Panc1 (cell line): ENCODE measurements around the gene FAM43B. TPM values are rescaled to one million over a fixed set of nuclear protein-coding genes. Genes with fewer than 3 reads are reported as not detected.

Experiments used
- ATAC-seq: fragments of 200-7000 bp; cut with Tn5 transposase; 2 replicates; pipeline ENCODE4 v1.9.1; 2020; ENCODE audit warnings: mild to moderate bottlenecking, moderate library complexity
- BruUV-seq: library from RNA; stranded (reverse); fragments of 400-500 nt; replicated peaks from 2 replicates; lab custom pipeline; 2021; lab: Mats Ljungman, UMichigan
- CTCF ChIA-PET: fragments of 300-600 bp; sonication (Branson Sonifier 250); formaldehyde crosslinking; loops from one replicate; lab custom pipeline; 2022; ENCODE audit warnings: antibody characterized with exemption; lab: Charles Lee
- POLR2A ChIA-PET: fragments of 300-600 bp; sonication (Branson Sonifier 250); formaldehyde crosslinking; loops from one replicate; lab custom pipeline; 2022; ENCODE audit warnings: antibody characterized with exemption; lab: Charles Lee
- DNase-seq: peaks from one replicate; pipeline ENCODE4 v3.0.0-alpha.2; 2010; ENCODE audit warnings: low read depth, low spot score
- H3K27ac ChIP-seq: 2 replicates; pipeline ENCODE4 v1.5.1; 2011; ENCODE audit warnings: mild to moderate bottlenecking, low read length, inconsistent platforms
- H3K27me3 ChIP-seq: fragments of 200-500 bp; sonication (Bioruptor generic); 2 replicates; pipeline ENCODE4 v1.6.0; 2014; ENCODE audit warnings: low read length, inconsistent platforms; ENCODE audit not compliant: control insufficient read depth, insufficient read depth
- H3K36me3 ChIP-seq: fragments of 200-500 bp; sonication (Bioruptor generic); 2 replicates; pipeline ENCODE4 v1.5.1; 2014; ENCODE audit warnings: inconsistent platforms, mild to moderate bottlenecking, low read length, moderate library complexity; ENCODE audit not compliant: control insufficient read depth, insufficient read depth
- H3K4me1 ChIP-seq: 2 replicates; pipeline ENCODE4 v1.5.1; 2011; ENCODE audit warnings: inconsistent platforms, mild to moderate bottlenecking, low read length, moderate library complexity; ENCODE audit not compliant: control insufficient read depth, insufficient read depth
- H3K4me3 ChIP-seq, 2 experiments: 2 replicates each; pipeline ENCODE4 v1.5.1; 2011 to 2012; ENCODE audit warnings: low read depth in 2 of 2, low read length in 2 of 2, mild to moderate bottlenecking in 2 of 2, inconsistent platforms in 1 of 2, moderate library complexity in 1 of 2
- H3K9me3 ChIP-seq: fragments of 200-500 bp; sonication (Bioruptor generic); 2 replicates; pipeline ENCODE4 v1.5.1; 2014; ENCODE audit warnings: low read depth, mild to moderate bottlenecking, inconsistent platforms, low read length, moderate library complexity; ENCODE audit not compliant: control insufficient read depth, insufficient read depth
- CTCF ChIP-seq: fragments of 450-650 bp; IDR thresholded peaks from 2 replicates; pipeline ENCODE4 v1.5.1; 2017; ENCODE audit warnings: mild to moderate bottlenecking
- POLR2AphosphoS5 ChIP-seq: IDR thresholded peaks from 2 replicates; pipeline ENCODE4 v1.6.1; 2012; ENCODE audit warnings: mild to moderate bottlenecking, low read depth, low read length, moderate library complexity
- REST ChIP-seq, 2 experiments: IDR thresholded peaks; 2 replicates each; pipeline ENCODE4 v1.6.1; 2011 to 2012; ENCODE audit warnings: low read depth in 2 of 2, control low read depth in 1 of 2, low read length in 1 of 2, mild to moderate bottlenecking in 1 of 2, moderate library complexity in 1 of 2; ENCODE audit not compliant: insufficient read depth in 1 of 2
- SIN3A ChIP-seq: IDR thresholded peaks from 2 replicates; pipeline ENCODE4 v1.6.1; 2012; ENCODE audit warnings: low read depth, mild to moderate bottlenecking, low read length, moderate library complexity, borderline replicate concordance; ENCODE audit not compliant: insufficient read depth
- TCF7L2 ChIP-seq: IDR thresholded peaks from 2 replicates; pipeline ENCODE4 v1.6.1; 2011; ENCODE audit warnings: mild to moderate bottlenecking, low read depth, low read length, inconsistent platforms
- in situ Hi-C: cut with HindIII; loops from 2 replicates; pipeline ENCODE4 v1.10.0; 2016; ENCODE audit warnings: low sequenced_read_pairs, low pct_unique_long_range_greater_than_20kb
- intact Hi-C: fragments of 100-400 bp; cut with micrococcal nuclease; formaldehyde crosslinking; loops from one replicate; pipeline ENCODE4 v1.10.0; 2022; ENCODE audit not compliant: unreplicated experiment
- total RNA-seq: library from RNA; stranded (reverse); gene quantifications from one replicate; pipeline ENCODE4 v1.2.1, GENCODE V29; 2021; ENCODE audit not compliant: unreplicated experiment

FAM43B gene
- total RNA-seq, 1 experiment from 2014 or later: 3.0 TPM

GRCh38 chr1:20552728-20553445 is 514 bp downstream of the FAM43B start:
- TF ChIP-seq TCF7L2: no peak
- no peak for TF ChIP-seq POLR2AphosphoS5
- no peak for TF ChIP-seq CTCF
- TF ChIP-seq REST (IDR thresholded peaks at IDR 0.05; ENCODE audit: insufficient read depth in 1 of 2, low read depth in 2 of 2, low read length in 1 of 2): no peak
- Histone ChIP-seq H3K36me3 (no peaks in the 10 kb centered on the region), H3K9me3 (no peaks in the 10 kb centered on the region), H3K4me1 (peaks cover 11% of the 10 kb centered on the region), H3K4me3 (peak overlapping the region; percentile 34 to 46), H3K27me3 (peaks cover 7% of the 10 kb centered on the region; the same call in 1 of the 2 replicates), H3K27ac (no peak overlapping the region)
- CTCF ChIA-PET: interaction anchor here (0.5 kb wide), 1 partner anchor 93 kb away, joined by 8 read pairs; no protein-coding TSS in a partner anchor
- ATAC-seq (peak; percentile 57), DNase-seq (no peak)
- POLR2A ChIA-PET: interaction anchor here (0.6 kb wide), 1 partner anchor 169 kb away, joined by 10 read pairs; no protein-coding TSS in a partner anchor
- BruUV-seq: no TSS peak
- intact Hi-C loops (no loop called here), in situ Hi-C loops (no loop called here)

GRCh38 chr1:20555025-20555757 is 2.8 kb downstream of the FAM43B start:
- ATAC-seq: no peak
- no peaks in the 10 kb centered on the region for H3K36me3 ChIP-seq
- peaks cover 9% of the 10 kb centered on the region for H3K27me3 ChIP-seq
- POLR2A ChIA-PET: no interaction called here
- no peak overlapping the region for H3K4me3 ChIP-seq
- TF ChIP-seq SIN3A: no peak
- TF ChIP-seq POLR2AphosphoS5: no peak
- no peak for TF ChIP-seq TCF7L2
- H3K27ac ChIP-seq: no peak overlapping the region
- intact Hi-C loops (no loop called here), in situ Hi-C loops (no loop called here)
- CTCF ChIA-PET: no interaction called here
- no peaks in the 10 kb centered on the region for H3K9me3 ChIP-seq
- H3K4me1 ChIP-seq: peaks cover 11% of the 10 kb centered on the region
- no TSS peak for BruUV-seq
- DNase-seq: no peak
